ENCODE results near the gene ZSCAN4.

DNA sequence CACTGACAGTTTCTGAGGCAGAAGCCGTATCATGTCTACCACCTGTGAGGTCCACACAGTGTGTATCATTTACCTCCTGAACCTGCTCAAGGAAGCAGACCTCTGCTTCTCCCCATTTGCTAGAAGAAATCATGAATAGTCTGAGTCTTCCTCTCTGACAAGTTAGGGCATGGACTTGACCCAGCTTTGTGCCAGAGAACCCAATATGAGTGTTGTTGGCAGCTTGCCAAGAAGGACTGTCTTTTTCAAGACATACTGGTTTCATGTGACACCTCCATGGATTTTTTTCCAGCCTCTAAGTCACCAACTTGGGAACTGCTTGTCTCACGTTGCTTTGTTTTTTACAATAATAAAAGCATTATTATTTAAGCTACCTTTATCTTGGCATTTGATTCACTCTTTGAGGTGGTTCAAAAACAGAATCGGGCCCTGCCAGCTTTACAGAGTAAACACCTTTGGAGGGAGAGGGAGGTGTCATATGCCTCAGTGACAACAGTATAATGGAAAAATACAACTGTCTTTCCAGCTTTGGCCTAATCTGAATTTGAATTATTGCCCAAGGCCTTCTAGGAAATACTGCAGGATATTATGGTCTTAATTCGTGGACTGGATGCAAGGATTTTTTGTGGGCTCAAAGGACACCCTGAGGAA lies 26.2 kb upstream of the ZSCAN4 start:
- TF ChIP-seq RAD21 (IDR thresholded peaks at IDR 0.05; ENCODE audit: low read length) (no peak), EZH2phosphoT487 (IDR thresholded peaks at IDR 0.05; ENCODE audit: borderline replicate concordance, low read depth) (no peak), EP300 (IDR thresholded peaks at IDR 0.05; ENCODE audit: borderline replicate concordance in 1 of 2, low read depth in 1 of 2, low read length in 1 of 2) (no peak), CHD2 (IDR thresholded peaks at IDR 0.05; ENCODE audit: low read length, partially characterized antibody) (no peak), POLR2AphosphoS5 (IDR thresholded peaks at IDR 0.05; ENCODE audit: low read depth, low read length) (no peak)
- TF ChIP-seq, protein P1, sequence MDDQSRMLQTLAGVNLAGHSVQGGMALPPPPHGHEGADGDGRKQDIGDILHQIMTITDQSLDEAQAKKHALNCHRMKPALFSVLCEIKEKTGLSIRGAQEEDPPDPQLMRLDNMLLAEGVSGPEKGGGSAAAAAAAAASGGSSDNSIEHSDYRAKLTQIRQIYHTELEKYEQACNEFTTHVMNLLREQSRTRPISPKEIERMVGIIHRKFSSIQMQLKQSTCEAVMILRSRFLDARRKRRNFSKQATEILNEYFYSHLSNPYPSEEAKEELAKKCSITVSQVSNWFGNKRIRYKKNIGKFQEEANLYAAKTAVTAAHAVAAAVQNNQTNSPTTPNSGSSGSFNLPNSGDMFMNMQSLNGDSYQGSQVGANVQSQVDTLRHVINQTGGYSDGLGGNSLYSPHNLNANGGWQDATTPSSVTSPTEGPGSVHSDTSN (IDR thresholded peaks at IDR 0.05) = no peak
- TF ChIP-seq, protein P2, sequence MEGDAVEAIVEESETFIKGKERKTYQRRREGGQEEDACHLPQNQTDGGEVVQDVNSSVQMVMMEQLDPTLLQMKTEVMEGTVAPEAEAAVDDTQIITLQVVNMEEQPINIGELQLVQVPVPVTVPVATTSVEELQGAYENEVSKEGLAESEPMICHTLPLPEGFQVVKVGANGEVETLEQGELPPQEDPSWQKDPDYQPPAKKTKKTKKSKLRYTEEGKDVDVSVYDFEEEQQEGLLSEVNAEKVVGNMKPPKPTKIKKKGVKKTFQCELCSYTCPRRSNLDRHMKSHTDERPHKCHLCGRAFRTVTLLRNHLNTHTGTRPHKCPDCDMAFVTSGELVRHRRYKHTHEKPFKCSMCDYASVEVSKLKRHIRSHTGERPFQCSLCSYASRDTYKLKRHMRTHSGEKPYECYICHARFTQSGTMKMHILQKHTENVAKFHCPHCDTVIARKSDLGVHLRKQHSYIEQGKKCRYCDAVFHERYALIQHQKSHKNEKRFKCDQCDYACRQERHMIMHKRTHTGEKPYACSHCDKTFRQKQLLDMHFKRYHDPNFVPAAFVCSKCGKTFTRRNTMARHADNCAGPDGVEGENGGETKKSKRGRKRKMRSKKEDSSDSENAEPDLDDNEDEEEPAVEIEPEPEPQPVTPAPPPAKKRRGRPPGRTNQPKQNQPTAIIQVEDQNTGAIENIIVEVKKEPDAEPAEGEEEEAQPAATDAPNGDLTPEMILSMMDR (IDR thresholded peaks at IDR 0.05) = no peak

All from SK-N-SH (cell line).